ENCODE measurements around the gene UGCG.

- TF ChIP-seq TCF7L2 (IDR thresholded peaks at IDR 0.05; ENCODE audit: low read depth, low read length) (no peak), CTCF (IDR thresholded peaks at IDR 0.05) (no peak), POLR2AphosphoS5 (IDR thresholded peaks at IDR 0.05; ENCODE audit: low read depth, low read length) (no peak), REST (IDR thresholded peaks at IDR 0.05; ENCODE audit: insufficient read depth in 1 of 2, low read depth in 2 of 2, low read length in 1 of 2) (no peak), SIN3A (IDR thresholded peaks at IDR 0.05; ENCODE audit: borderline replicate concordance, insufficient read depth, low read depth, low read length) (no peak)
Measured at GRCh38 chr9:111904891-111905291, 8.3 kb downstream of the UGCG start.
